ENCODE results near the gene SCGB1D2.

DNA sequence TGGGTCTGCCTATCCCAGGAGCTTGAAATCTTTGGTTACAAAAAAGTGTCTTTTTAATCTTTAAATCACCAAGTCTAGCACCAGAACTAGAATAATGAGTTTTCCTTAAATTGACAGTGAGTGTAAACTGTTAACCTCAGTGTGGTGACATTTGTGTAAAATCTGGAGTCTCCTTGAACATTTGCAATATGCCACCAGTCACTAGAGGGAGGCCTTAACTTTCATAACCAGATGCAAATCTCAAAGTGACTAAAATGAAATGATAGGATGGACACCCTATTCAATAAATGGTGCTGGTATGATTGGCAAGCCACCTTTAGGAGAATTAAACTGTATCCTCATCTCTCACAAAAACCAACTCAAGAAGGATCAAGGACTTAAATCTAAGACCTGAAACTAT, 8.3 kb upstream of the SCGB1D2 start:
- no peak for TF ChIP-seq EZH2 (IDR thresholded peaks at IDR 0.05; ENCODE audit: low read length, unreplicated experiment)
- TF ChIP-seq, protein P1, sequence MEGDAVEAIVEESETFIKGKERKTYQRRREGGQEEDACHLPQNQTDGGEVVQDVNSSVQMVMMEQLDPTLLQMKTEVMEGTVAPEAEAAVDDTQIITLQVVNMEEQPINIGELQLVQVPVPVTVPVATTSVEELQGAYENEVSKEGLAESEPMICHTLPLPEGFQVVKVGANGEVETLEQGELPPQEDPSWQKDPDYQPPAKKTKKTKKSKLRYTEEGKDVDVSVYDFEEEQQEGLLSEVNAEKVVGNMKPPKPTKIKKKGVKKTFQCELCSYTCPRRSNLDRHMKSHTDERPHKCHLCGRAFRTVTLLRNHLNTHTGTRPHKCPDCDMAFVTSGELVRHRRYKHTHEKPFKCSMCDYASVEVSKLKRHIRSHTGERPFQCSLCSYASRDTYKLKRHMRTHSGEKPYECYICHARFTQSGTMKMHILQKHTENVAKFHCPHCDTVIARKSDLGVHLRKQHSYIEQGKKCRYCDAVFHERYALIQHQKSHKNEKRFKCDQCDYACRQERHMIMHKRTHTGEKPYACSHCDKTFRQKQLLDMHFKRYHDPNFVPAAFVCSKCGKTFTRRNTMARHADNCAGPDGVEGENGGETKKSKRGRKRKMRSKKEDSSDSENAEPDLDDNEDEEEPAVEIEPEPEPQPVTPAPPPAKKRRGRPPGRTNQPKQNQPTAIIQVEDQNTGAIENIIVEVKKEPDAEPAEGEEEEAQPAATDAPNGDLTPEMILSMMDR (conservative IDR thresholded peaks at IDR 0.05; ENCODE audit: low read depth, low read length): peak; percentile 54
- TF ChIP-seq EZH2phosphoT487 (IDR thresholded peaks at IDR 0.05; ENCODE audit: borderline replicate concordance, low read length): no peak
